HG03432 (cell line): ENCODE data around the gene HNRNPA1.
"Not testable (repeated sequence)": the region's sequence is repeated elsewhere in the genome, so short reads cannot be mapped to it uniquely, and the experiment has no call there.

Source experiments
- ATAC-seq: cut with Tn5 transposase; IDR thresholded peaks from one replicate; pipeline ENCODE4 v1.9.1; 2021; ENCODE audit warnings: mild to moderate bottlenecking, moderate library complexity; ENCODE audit not compliant: unreplicated experiment

HNRNPA1 gene

DNA sequence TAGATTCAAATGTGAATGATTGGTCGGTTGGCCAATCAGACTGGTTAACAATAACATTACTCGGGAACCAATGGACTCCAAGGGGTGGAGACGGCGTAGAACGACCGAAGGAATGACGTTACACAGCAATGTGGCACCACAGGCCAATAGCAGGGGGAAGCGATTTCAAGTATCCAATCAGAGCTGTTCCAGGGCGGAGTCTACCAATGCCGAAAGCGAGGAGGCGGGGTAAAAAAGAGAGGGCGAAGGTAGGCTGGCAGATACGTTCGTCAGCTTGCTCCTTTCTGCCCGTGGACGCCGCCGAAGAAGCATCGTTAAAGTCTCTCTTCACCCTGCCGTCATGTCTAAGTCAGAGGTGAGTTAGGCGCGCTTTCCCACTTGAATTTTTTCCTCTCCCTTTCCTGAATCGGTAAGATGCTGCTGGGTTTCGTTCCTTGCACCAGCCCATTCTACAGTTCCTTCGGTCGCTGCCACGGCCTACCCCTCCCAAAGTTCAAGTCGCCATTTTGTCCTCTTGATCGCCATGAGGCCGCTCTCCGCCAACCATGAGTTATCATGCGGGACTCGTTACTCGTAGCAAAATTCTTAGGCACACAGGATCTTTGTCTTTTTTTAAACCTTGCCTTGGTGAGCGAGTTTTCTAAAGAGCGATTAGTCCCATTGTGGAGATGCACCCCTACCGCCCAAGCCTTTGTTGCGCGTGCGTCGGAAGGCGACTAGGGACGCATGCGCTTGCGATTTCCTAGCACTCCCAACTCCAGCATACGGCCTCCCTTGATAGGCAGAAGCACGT, at the start of gene HNRNPA1:
TSS of gene HNRNPA1 (plus strand) at position 259 of the 793 bp plus-strand sequence. CDS start at position 341, 82 bp downstream.
- peak; percentile 89 for ATAC-seq

DNA sequence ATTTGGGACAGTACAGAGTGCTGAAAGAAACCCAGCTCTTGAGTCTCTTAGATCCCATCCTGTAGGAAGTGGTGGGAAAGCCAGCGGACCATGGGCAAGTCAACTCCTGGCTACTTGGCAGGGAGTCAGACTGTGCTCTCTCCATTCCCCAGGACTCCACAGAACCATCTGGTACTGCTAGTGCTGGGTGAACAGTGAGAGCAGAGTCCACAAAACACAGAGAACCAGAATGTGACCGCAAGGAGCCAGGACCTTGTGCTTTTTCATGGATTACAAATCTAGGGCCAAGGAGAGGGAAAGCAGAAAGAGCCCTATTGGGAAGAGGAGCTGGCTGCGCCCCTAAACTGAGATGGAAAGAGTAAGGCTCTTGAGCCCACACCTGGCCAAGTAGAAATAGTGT, 49.3 kb upstream of the HNRNPA1 start:
- not testable (repeated sequence) for ATAC-seq

DNA sequence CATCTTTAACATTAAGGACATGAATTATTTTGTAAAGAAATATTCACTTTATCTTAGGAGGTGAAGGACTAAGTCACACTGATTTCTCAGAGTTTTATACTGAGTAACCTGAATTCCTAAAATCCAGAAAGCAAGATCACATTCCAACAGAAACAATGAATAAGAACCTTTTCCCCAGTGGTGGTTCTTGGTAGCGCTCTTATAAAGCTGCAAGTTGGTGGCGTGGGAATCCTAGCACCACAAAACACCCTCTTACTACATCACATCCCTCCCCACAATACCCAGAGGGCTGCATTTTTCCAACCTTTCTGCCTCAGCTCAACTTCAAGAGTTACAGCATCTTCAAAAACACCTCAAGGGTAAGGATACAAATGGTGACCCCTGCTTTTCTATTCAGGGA, 47.7 kb upstream of the HNRNPA1 start:
- ATAC-seq = no peak

DNA sequence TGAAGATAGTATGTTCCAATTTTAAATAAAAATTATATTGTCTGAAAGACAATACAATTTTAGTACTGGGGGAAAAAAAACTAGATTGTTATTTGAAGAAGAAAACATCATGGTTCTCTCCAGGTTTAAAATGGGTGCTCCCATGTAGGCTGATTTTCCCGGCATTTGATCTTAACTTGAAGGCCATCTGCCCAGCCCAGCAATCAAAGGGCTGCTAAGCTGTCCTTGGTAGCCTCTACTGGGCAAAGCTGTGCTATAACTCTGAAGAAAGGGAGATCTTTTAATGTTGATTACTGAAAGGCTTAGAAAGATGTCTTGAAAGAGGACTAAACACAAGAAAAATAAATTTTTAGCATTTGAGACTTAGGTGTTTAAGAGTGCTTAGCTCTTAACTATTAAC, 42.0 kb upstream of the HNRNPA1 start:
- no peak for ATAC-seq

DNA sequence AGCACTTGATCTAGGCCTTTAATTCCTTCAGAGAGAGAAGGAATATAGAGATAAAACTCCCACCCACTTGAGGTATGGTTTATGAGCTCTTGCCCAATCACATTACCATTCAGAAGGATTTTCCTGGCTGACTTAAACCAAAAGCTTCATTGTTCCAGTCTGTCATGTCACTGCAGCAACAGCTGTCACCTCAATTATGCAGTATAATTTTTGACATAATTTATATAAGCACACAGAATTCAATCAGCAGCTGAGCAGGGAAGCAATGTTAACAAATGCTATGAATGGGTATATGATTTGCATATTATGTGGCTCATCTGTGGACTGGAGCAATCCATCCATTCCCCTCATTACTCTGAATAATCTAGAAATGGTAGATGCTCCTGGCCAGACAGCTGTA, 40.9 kb upstream of the HNRNPA1 start:
- no peak for ATAC-seq

DNA sequence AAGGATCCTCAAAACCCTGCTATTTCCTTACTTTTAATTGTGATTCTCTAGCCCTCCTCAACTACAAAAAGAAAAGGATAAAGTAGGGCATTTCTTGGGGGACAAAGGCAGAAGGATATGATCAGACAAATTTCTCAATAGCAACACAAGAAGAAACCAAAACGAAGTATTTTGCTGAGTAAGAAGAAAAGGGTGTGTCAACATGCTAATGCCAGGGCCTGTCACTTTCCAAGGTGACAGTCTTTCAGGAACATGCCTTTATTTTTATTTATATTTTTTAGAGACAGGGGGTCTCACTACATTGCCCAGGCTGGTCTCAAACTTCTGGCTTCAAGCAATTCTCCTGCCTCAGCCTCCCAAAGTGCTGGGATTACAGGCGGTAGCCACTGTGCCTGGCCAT, 40.4 kb upstream of the HNRNPA1 start:
- no peak for ATAC-seq

DNA sequence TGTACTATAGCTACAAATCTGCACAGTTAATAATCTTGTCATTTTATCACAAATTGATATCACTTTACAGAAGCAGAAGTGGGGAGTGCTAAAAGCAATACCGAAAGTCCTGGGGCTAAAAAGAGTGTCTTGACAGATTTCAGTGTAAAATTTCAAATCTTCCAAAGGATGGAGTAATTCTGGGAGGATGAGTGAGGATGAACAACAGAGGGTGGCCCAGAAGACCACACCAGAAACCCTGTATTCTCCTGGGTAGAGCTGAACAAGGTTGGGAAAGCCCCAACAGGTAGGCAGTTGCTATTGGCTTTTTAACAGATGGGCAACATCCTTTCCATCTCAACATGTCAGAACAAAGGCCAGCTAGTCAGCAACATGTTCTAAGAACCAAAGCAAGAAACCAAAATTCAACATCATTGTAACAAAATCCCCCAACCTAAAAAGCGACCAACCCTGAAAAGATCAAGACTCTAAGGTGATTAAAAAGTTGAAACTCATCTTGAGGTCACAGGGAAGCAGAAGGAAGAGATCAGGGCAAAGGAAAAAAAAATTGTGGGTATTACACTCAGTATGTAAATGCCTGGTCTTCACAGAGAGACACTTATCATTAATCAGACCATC, 39.4 kb upstream of the HNRNPA1 start:
- ATAC-seq = peak; percentile 79

DNA sequence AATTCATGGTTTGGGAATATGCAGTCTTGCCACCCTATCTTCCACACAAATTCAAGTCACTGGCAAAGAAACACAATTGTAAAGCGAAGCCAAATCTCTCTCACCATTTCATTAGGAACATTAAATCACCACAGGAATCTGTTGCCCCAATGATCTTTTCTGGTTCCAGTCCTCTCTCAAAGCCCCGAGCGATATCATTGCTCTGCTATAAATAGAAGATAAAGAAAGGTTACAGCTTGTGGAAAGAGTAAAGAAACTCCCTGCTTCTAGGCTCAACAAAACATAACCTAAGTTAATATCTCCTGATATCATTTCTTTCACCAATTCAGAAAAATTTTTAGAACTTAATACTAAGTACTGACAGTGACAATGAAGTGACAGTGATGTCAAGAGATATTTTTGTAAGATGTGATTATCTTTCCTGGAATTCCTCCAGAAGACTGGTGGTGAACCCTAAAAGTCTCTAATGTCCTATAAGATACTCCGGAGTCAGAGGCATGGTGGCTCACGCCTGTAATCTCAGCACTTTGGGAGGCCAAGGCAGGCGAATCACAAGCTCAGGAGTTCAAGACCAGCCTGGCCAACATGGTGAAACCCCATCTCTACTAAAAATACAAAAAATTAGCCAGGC, 34.4 kb upstream of the HNRNPA1 start:
- no peak for ATAC-seq

DNA sequence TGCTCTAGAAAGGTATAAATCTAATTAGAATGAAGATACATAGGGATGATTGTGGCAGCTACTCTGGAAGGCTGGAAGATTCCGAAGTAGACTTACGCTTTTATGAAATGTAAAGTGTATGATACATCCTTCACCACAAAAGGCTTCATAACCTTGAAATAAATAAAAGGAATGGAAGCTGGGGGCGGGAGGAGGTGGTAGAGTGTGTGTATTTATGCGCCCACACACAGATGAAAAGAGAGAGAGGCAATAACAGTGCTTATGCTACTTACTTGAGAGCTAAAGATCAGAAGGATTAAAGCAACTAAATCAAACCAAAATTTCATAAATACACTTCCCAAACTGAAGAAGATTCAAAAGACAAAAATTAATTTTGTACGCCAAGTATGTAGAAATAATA, 31.0 kb upstream of the HNRNPA1 start:
- ATAC-seq = no peak

DNA sequence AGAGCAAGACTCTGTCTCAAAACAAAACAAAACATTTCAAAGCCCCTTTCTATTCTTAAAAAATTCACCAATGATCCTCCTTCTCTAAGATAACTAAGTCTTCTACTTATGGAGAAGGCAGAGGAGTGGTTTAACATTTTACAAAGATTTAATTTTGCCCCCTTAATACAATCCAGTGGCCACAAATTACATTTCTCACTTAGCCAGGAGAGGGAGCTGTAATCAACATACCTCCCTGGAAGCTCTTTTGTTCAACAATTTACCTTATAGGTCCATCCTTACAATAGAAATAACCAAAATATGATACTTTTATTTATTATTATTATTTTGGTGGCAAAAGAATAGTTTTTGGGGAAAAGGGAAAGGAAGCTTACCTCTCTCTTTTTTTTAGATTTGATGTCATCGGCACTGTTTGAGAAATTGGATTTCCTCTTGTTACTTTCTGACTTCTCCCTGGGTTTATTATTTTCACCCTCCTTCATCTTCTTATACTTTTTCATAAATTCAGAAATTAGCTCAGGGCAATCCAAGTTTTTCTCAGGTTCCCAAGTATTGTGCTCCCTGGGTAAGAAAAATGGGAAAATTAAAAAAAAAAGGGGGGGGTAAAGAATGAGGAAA, 28.8 kb upstream of the HNRNPA1 start:
- no peak for ATAC-seq

DNA sequence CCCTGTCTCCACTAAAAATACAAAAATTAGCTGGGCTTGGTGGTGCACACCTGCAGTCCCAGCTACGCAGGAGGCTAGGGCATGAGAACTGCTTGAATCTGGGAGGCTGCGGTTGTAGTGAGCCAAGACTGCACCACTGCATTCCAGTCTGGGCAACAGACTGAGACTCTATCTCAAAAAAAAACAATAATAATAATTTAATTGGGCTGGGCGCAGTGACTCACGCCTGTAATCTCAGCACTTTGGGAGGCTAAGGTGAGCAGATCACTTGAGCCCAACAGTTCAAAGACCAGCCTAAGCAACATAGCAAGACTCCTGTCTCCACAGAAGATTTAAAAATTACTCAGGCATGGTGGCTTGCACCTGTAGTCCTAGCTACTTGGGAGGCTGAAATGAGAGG, 27.3 kb upstream of the HNRNPA1 start:
- no peak for ATAC-seq

DNA sequence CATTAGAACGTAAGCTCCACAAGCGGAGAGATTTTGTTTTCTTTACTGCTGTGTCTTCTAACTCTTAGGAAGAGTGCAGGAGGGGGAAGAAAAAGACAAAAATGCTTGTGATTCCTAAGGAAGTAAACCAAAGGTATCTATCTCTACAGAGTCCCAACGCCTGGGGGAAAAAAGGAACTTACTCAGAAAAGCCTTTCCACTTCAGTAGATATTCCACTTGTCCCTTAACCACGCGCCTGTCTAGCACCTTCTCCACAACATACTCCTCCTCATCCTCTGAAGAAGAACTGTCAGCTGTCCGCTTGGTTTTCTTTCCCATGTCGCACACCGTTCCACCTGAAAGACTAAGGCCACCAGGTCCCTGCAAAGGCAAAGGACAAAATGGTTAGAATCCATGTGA, 23.2 kb upstream of the HNRNPA1 start:
- no peak for ATAC-seq

DNA sequence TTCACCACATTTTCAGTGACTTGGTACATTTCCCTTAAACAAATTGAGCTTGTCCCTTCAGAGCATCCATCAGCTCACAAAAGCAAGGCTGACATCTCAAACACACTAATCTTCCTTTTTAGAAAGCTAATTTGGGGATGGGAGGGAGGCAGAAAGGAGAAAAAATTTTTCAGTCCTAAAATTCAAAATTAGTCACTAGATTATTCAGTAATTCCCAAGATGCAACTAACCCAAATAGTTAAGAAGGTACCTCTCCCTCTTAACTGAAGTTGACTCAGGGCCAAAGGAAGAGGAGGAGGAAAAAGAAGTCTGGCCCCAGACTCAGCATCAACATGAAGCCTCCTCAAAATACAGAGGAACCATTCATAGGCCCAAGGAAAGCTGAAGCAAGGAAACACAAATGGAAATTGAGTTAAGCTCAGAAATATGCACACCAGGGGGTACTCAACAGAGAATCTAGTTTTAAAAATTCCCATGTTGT, 22.3 kb upstream of the HNRNPA1 start:
- no peak for ATAC-seq

DNA sequence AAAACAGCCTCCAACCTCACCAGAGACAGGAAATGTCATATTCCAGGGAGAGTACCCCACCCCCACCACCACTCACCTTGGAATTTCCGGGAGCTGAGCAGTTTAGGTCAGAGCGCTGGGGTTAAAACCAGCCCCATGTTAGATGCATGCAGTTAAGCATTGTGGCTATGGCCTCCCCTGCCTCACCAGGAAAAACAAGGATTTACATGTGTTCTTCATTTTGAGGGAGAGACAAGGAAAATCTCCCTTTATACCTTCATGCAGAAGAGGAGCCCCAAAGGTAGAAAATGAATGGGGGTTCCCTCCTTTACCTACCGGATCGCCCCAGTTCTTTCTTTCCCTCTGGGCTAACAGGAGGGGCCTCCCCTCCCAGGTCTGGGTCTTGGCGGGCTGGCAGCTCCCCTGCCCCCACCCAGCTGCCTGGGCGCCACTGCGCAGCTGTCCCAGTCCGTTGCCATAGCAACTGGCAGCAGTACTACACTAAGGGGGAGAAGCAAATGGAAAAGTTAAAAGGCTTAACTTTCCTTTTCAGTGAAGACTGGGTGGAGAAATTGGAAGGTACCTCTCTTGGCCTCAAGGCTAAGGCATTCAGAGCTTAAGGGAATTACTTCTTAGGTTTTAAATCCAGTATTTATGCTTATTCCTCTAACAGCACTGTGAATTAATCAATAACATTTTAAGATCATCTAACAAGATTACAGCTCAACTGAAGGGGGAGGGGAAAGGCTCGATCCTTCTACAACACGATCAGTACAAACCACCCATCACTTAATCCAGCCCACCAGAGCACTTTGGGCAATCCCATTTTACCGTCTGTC, 21.1 kb upstream of the HNRNPA1 start:
- ATAC-seq = peak; percentile 82

DNA sequence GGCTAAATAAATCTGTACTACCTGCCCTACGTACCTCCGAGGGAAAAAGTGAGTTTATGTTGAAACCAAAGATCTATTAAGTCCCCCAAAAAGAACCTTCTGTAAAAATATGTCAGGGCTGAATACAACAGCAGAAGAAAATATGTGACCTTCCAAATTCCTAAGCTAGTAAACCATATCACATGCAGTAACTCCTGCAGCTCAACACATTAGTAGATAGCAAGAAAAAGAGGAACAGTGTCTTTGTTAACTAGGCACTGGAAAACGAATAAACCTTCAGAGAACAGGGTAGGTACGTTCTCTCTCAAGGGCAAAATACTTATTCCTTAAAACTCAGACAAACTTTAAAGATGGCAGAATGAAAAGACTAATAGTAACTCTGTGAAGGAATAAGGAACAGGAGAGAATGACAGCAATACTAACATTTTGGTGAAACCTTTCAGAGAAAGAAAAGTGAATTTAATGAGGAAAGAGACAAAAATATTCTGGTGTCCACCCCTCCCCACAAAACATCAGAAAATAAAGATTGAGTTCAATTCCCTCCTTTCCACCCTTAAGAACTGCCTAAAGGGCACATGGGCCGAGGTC, 18.6 kb upstream of the HNRNPA1 start:
- ATAC-seq = no peak

DNA sequence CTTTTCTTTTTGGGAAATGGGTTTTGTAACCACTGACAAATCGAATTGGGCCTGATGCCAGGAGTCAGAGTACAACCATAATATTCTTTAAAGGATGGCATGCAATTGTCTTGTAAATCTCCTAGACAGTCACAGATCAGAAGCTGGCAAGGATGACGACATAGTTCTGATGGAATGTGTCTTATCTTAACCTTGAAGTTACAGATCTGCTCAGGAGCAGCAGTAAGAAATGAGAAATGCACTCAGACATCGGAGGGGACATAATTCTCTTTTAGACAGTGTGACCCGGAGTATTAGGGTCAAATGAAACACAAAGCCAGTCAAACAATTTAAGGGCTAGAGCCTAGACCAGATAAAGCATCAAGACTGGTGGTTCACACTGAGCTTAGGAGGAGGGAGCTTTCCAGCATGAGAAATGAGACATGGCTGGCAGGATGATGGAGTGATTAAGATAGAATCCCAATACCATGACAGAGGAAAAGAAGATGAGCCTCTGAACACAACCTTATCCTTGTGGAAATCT, 18.1 kb upstream of the HNRNPA1 start:
- no peak for ATAC-seq

DNA sequence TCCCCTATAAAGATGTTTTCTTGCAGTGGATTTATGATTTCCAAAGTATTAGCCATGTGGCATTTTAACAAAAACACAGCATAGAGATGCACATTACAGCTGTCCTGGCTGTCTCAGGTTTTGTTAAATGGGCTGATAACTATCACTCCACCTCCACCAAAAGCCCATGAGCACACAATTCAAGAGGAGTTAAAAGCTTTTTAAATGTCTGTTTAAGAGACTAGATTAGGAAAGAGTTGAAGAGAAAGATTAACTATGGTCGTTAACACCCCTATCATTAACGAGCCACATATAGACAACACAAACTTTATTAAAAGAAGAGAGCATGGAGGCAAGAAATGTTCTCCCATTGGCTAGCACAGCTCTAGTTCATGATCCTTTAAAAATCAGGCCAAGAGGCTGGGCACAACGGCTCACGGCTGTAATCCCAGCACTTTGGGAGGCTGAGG, 15.1 kb upstream of the HNRNPA1 start:
- ATAC-seq = no peak

DNA sequence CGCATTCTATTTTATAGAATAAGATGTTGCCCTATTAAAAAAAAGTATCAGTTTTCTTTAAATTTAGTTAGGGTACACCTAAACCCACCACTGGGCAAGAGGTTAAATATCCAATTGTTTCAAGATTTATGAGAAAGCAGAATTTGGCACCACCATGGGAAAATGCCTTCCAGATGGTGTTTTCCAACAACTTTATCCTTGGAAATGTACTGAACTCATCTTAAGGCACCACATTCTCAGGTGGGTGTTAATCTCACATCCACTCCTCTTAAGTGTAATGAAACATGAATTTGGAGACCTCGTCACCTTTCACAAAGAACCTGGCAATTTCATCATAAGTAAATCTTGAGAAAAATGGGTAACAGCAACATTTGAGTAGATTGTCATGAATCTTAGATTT, 13.7 kb upstream of the HNRNPA1 start:
- ATAC-seq = no peak

DNA sequence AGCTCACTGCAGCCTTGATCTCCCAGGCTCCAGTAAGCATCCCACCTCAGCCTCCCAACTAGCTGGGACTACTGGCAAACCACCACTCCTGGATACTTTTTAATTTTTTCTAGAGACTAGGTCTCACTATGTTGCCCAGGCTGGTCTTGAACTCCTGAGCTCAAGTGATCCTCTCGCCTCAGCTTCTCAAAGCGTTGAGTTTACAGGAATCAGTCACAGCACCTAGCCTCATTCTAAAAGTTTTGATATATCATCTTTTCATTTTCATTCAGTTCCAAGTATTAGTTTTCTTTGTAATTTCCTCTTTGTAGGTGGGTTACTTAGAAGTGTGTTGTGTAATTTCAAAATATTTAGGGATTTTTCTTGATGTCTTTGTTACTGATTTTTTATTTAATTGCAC, 10.2 kb upstream of the HNRNPA1 start:
- ATAC-seq = no peak

DNA sequence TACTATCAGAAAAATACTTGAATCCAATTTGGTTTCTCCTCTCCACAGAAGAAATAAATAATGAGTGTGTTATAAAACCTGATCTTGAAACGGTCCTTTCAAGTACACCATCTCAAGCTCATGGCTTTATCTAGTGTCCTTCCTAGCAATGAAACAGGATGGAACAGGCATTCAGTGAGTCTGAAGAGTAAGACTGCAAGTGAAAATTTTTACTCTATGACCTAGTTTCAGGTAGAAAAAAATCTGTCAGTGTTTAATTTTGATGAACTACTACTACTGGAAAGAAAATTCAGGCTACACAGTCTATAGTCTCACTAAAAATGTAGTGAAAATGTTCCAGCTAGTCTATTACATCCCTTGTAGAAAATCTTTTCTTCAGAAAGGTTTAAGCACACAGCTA, 8.3 kb upstream of the HNRNPA1 start:
- ATAC-seq = no peak
